SK-N-SH (cell line): ENCODE results near the gene DNAJB11. TPM values are rescaled to one million over a fixed set of nuclear protein-coding genes. Genes with fewer than 3 reads are reported as not detected.

Experiments
- CTCF ChIA-PET: fragments of 300-600, 350-600 bp; formaldehyde crosslinking; extraction: SDS; loops from one replicate; lab custom pipeline; 2021; lab: Yijun Ruan, JAX
- POLR2A ChIA-PET: fragments of 350-600 bp; sonication (Branson Sonifier 250); formaldehyde crosslinking; extraction: SDS; loops from one replicate; lab custom pipeline; 2020; ENCODE audit warnings: antibody characterized with exemption, inconsistent platforms; lab: Yijun Ruan, JAX
- DNase-seq: peaks from one replicate; pipeline ENCODE4 v3.0.0; 2012
- H2AFZ ChIP-seq: fragments of 200-600 bp; sonication (generic); 2 replicates; pipeline ENCODE4 v1.8.1; 2016; ENCODE audit warnings: antibody characterized with exemption, mild to moderate bottlenecking, low read depth
- H3F3A ChIP-seq: fragments of 200-600 bp; sonication (generic); replicated peaks from 2 replicates; pipeline ENCODE3; 2016; ENCODE audit warnings: antibody characterized with exemption, mild to moderate bottlenecking; ENCODE audit not compliant: insufficient read depth
- H3K27ac ChIP-seq, 2 experiments: fragments of 200-500 bp in 1 of 2; fragments of 200-600 bp in 1 of 2; sonication (Bioruptor generic) in 1 of 2; sonication (generic), shearing (Covaris generic) in 1 of 2; 2 replicates each; pipeline versions ENCODE4 v1.5.1 to v1.6.1; 2014 to 2016; ENCODE audit warnings: low read depth in 2 of 2, inconsistent platforms in 1 of 2, low read length in 1 of 2, mild to moderate bottlenecking in 1 of 2, mixed read lengths in 1 of 2
- H3K27me3 ChIP-seq: fragments of 200-600 bp; sonication (generic), shearing (Covaris generic); 2 replicates; pipeline ENCODE4 v1.6.1; 2016; ENCODE audit warnings: mixed run types; ENCODE audit not compliant: insufficient read depth
- H3K36me3 ChIP-seq, 2 experiments: fragments of 200-500 bp in 1 of 2; fragments of 200-600 bp in 1 of 2; sonication (Bioruptor generic) in 1 of 2; sonication (generic) in 1 of 2; replicated peaks in 1 of 2; 2 replicates each; pipeline versions ENCODE3 to v1.5.1; 2014 to 2016; ENCODE audit warnings: low read length in 1 of 2, mild to moderate bottlenecking in 1 of 2; ENCODE audit not compliant: insufficient read depth in 2 of 2, control insufficient read depth in 1 of 2
- H3K4me1 ChIP-seq, 2 experiments: fragments of 200-500 bp in 1 of 2; fragments of 200-600 bp in 1 of 2; sonication (Bioruptor generic) in 1 of 2; sonication (generic), shearing (Covaris generic) in 1 of 2; 2 replicates each; pipeline versions ENCODE4 v1.5.1 to v1.6.1; 2014 to 2016; ENCODE audit warnings: low read depth in 1 of 2, low read length in 1 of 2, mixed run types in 1 of 2; ENCODE audit not compliant: insufficient read depth in 2 of 2, control insufficient read depth in 1 of 2
- H3K4me2 ChIP-seq: fragments of 200-600 bp; sonication (generic), shearing (Covaris generic); 2 replicates; pipeline ENCODE4 v1.6.1; 2017; ENCODE audit warnings: mixed run types
- H3K4me3 ChIP-seq, 2 experiments: fragments of 200-500 bp in 1 of 2; fragments of 200-600 bp in 1 of 2; sonication (Bioruptor generic) in 1 of 2; sonication (generic), shearing (Covaris generic) in 1 of 2; 2 replicates each; pipeline versions ENCODE4 v1.5.1 to v1.8.1; 2014 to 2016; ENCODE audit warnings: low read depth in 2 of 2, inconsistent platforms in 1 of 2, low read length in 1 of 2, mild to moderate bottlenecking in 1 of 2, mixed read lengths in 1 of 2, moderate library complexity in 1 of 2
- H3K79me2 ChIP-seq: fragments of 200-600 bp; sonication (generic); 2 replicates; pipeline ENCODE4 v1.8.1; 2017; ENCODE audit warnings: mild to moderate bottlenecking; ENCODE audit not compliant: insufficient read depth
- H3K9ac ChIP-seq: fragments of 200-600 bp; sonication (generic); 2 replicates; pipeline ENCODE4 v1.6.1; 2017; ENCODE audit warnings: mixed run types
- H3K9me2 ChIP-seq: fragments of 200-600 bp; sonication (generic); 2 replicates; pipeline ENCODE4 v1.6.1; 2017; ENCODE audit warnings: mixed run types
- H3K9me3 ChIP-seq: fragments of 200-600 bp; sonication (generic); 2 replicates; pipeline ENCODE4 v1.6.1; 2017; ENCODE audit warnings: mixed run types, mild to moderate bottlenecking, moderate library complexity
- H4K20me1 ChIP-seq: fragments of 200-600 bp; sonication (generic); 2 replicates; pipeline ENCODE4 v1.6.1; 2017; ENCODE audit warnings: mild to moderate bottlenecking, mixed run types; ENCODE audit not compliant: insufficient read depth
- EP300 ChIP-seq, 2 experiments: IDR thresholded peaks; 2 replicates each; pipeline versions ENCODE4 v1.4.0 to v1.6.1; 2012; ENCODE audit warnings: borderline replicate concordance in 1 of 2, low read depth in 1 of 2, low read length in 1 of 2
- EZH2phosphoT487 ChIP-seq: fragments of 200-600 bp; sonication (generic); IDR thresholded peaks from 2 replicates; pipeline ENCODE4 v1.6.1; 2017; ENCODE audit warnings: low read depth, mixed run types, mild to moderate bottlenecking, antibody characterized with exemption, moderate library complexity, borderline replicate concordance
- FOXJ3 ChIP-seq: sonication (generic); formaldehyde crosslinking; IDR thresholded peaks from 2 replicates; pipeline ENCODE4 v1.5.1; 2020; ENCODE audit warnings: mild to moderate bottlenecking, missing genetic modification reagents
- FOXM1 ChIP-seq: IDR thresholded peaks from 2 replicates; pipeline ENCODE4 v1.4.0; 2012; ENCODE audit warnings: low read depth, mild to moderate bottlenecking
- GABPA ChIP-seq: IDR thresholded peaks from 2 replicates; pipeline ENCODE4 v1.4.0; 2012; ENCODE audit warnings: low read depth, mild to moderate bottlenecking
- GATA2 ChIP-seq: sonication (generic); formaldehyde crosslinking; IDR thresholded peaks from 2 replicates; pipeline ENCODE4 v1.5.0; 2020; ENCODE audit warnings: mild to moderate bottlenecking, missing genetic modification reagents
- MEF2A ChIP-seq: IDR thresholded peaks from 2 replicates; pipeline ENCODE4 v1.4.0; 2012; ENCODE audit warnings: low read depth, borderline replicate concordance
- NFIC ChIP-seq: IDR thresholded peaks from 2 replicates; pipeline ENCODE4 v1.4.0; 2012; ENCODE audit warnings: borderline replicate concordance
- RFX5 ChIP-seq: IDR thresholded peaks from 2 replicates; pipeline ENCODE4 v1.6.1; 2012; ENCODE audit warnings: mild to moderate bottlenecking, improper control_type of control experiment, low read length
- TCF12 ChIP-seq: IDR thresholded peaks from 2 replicates; pipeline ENCODE4 v1.4.0; 2012
- TEAD4 ChIP-seq: IDR thresholded peaks from 2 replicates; pipeline ENCODE4 v1.4.0; 2012; ENCODE audit warnings: mild to moderate bottlenecking, borderline replicate concordance; ENCODE audit not compliant: insufficient read depth
- YY1 ChIP-seq: IDR thresholded peaks from 2 replicates; pipeline ENCODE4 v1.4.0; 2012; ENCODE audit warnings: low read depth, mild to moderate bottlenecking
- WGBS: methylation state at CpG from one replicate; pipeline ENCODE4 v1.1.6; 2017; ENCODE audit warnings: low lambda C conversion rate; 5-methylcytosine and 5-hydroxymethylcytosine counted together
- polyA plus RNA-seq, 3 experiments: library from polyadenylated mRNA; depleted of rRNA; stranded (reverse); fragments of >200 nt; gene quantifications; 2 replicates each; pipeline ENCODE4 v1.2.3, GENCODE V29; 2012
- TF ChIP-seq, protein P1 (sequence below): IDR thresholded peaks from 2 replicates; pipeline ENCODE4 v1.4.0; 2012; ENCODE audit warnings: low read depth, borderline replicate concordance
- TF ChIP-seq, protein P2 (sequence below): IDR thresholded peaks from 2 replicates; pipeline ENCODE4 v1.4.0; 2012; ENCODE audit warnings: low read depth, borderline replicate concordance

The DNAJB11 gene
- polyA plus RNA-seq, 1 of the 3 experiments (the other 2 are of a cell fraction): 33.3 TPM

DNA sequence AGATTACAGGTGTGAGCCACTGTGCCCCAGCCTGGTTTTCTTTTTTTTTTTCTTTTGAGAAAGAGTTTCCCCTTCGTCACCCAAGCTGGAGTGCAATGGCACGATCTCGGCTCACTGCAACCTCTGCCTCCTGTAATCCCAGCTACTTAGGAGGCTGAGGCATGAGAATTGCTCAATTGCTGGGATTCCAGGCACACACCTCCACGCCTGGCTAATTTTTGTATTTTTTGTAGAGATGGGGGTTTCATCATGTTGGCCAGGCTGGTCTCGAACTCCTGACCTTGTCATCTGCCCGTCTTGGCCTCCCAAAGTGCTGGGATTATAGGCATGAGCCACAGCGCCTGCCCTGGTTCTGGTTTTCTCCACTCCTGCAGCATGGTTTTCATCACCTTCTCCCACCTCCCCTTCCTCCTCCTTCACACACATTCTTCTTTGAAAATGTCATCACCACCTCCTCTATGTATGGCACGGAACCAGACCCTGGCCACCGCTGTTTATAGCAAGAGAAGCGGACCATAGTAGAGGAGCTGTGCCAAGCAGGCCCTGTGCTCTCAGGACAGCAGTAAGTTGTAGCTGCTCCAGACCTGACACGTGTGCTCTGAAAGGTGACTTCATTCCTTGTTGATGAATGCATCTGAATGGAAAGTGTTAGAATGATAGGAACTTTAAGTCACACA lies 27.7 kb downstream of the DNAJB11 start (continued):
- TF ChIP-seq, protein P1, sequence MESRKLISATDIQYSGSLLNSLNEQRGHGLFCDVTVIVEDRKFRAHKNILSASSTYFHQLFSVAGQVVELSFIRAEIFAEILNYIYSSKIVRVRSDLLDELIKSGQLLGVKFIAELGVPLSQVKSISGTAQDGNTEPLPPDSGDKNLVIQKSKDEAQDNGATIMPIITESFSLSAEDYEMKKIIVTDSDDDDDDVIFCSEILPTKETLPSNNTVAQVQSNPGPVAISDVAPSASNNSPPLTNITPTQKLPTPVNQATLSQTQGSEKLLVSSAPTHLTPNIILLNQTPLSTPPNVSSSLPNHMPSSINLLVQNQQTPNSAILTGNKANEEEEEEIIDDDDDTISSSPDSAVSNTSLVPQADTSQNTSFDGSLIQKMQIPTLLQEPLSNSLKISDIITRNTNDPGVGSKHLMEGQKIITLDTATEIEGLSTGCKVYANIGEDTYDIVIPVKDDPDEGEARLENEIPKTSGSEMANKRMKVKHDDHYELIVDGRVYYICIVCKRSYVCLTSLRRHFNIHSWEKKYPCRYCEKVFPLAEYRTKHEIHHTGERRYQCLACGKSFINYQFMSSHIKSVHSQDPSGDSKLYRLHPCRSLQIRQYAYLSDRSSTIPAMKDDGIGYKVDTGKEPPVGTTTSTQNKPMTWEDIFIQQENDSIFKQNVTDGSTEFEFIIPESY: no peak
- TF ChIP-seq YY1 (no peak), NFIC (no peak), TCF12 (no peak), GABPA (no peak), FOXJ3 (CRISPR knock-in tag) (no peak)

DNA sequence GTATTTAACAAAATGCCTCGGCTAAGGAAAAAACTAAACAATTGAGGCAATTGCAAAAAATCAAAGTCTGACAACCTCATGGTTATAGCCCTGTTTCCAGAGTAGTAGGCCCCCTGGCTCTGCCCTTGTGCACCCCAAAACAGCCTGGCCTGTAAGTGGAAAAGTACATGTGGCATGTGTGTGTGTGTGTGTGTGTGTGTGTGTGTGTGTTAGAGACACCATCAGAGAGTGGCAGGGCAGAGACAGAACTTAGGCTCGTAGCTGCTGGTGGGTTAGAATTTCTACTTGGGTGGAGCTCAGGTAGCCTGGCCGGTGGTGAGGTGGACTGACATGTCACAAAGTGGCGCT lies 28.2 kb downstream of the DNAJB11 start:
- H3F3A ChIP-seq: no peaks in the 10 kb centered on the region
- 71% methylated on average over 4 of the region's 4 CpGs for WGBS
- no peak overlapping the region for H3K4me3 ChIP-seq
- ChIA-PET POLR2A (no interaction called here), CTCF (interaction anchor here (17.4 kb wide), 1 partner anchor 16 kb away, joined by 167 read pairs; the partner anchor contains the start of gene AHSG)
- H3K9me2 ChIP-seq: no peaks in the 10 kb centered on the region
- H3K27me3 ChIP-seq: no peaks in the 10 kb centered on the region
- DNase-seq: no peak
- H3K9me3 ChIP-seq: no peaks in the 10 kb centered on the region
- H3K36me3 ChIP-seq: no peaks in the 10 kb centered on the region
- no peak overlapping the region for H3K4me2 ChIP-seq
- no peak for TF ChIP-seq FOXM1
- no peak for TF ChIP-seq EP300 (IDR thresholded peaks at IDR 0.05; ENCODE audit: borderline replicate concordance in 1 of 2, low read depth in 1 of 2, low read length in 1 of 2)
- H3K4me1 ChIP-seq: no peaks in the 10 kb centered on the region
- no peaks in the 10 kb centered on the region for H4K20me1 ChIP-seq
- no peak overlapping the region for H3K9ac ChIP-seq
- no peak overlapping the region for H3K27ac ChIP-seq
- H2AFZ ChIP-seq: no peak overlapping the region
- H3K79me2 ChIP-seq: no peaks in the 10 kb centered on the region

DNA sequence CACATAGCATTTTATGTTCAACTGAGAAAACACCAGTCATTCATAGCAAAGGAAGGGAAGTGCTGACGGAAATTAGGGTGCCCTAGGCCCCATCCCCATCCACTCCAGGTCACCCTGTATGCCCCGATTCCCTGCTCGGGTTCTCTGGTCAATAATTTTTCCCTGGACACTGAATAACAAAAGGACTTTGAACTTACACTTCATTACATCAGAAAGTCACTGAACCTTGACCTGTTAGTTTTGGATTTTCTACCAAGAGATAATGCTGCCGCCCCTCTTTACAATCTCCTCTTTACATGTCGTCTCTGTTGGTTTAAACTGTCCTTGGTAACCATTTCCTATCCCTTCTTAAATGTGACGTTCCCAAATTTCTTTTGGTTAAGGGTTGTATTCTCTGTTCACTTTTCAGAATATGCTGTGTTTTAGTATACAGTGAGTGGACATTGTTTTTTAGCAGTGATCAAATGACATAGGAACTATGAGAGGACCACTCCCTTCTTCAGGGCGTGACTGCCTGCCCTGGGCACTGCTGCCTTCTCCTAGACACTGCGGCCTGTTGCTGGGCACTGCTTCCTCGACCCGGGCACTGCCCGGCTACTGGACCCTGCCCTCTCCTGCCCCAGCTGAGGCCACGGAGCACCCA lies 28.7 kb downstream of the DNAJB11 start:
- H3K27me3 ChIP-seq: no peaks in the 10 kb centered on the region; the same call in 1 of the 2 replicates
- WGBS: 63% methylated on average over 9 of the region's 12 CpGs
- H3K9ac ChIP-seq: no peak overlapping the region
- ChIA-PET CTCF (interaction anchor here (2.2 to 17.4 kb wide), 3 partner anchors 10 to 16 kb away, joined by 5 to 167 read pairs (median 8); partner anchors contain the start of gene AHSG), POLR2A (interaction anchor here (0.9 kb wide), 1 partner anchor 12 kb away, joined by 3 read pairs; no protein-coding TSS in a partner anchor)
- no peaks in the 10 kb centered on the region for H3K9me3 ChIP-seq
- H3F3A ChIP-seq: no peaks in the 10 kb centered on the region
- DNase-seq: no peak
- no peak overlapping the region for H3K4me3 ChIP-seq
- H3K4me1 ChIP-seq: no peaks in the 10 kb centered on the region
- no peak overlapping the region for H3K4me2 ChIP-seq
- H3K27ac ChIP-seq: no peak overlapping the region
- no peaks in the 10 kb centered on the region for H3K36me3 ChIP-seq
- H4K20me1 ChIP-seq: no peaks in the 10 kb centered on the region
- no peaks in the 10 kb centered on the region for H3K79me2 ChIP-seq
- no peaks in the 10 kb centered on the region for H3K9me2 ChIP-seq
- no peak overlapping the region for H2AFZ ChIP-seq
- TF ChIP-seq GATA2 (CRISPR knock-in tag) (no peak), RFX5 (no peak), TEAD4 (no peak), MEF2A (no peak), EZH2phosphoT487 (no peak)
- TF ChIP-seq, protein P2, sequence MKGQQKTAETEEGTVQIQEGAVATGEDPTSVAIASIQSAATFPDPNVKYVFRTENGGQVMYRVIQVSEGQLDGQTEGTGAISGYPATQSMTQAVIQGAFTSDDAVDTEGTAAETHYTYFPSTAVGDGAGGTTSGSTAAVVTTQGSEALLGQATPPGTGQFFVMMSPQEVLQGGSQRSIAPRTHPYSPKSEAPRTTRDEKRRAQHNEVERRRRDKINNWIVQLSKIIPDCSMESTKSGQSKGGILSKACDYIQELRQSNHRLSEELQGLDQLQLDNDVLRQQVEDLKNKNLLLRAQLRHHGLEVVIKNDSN: no peak
- TF ChIP-seq, all 33 proteins: peak for 0
